ENCODE data around the gene SPEF2.

SPEF2 gene

GRCh38 chr5:35857606-35858205, 240.0 kb downstream of the SPEF2 start:
- no peak for DNase-seq

GRCh38 chr5:35859101-35859661, 241.5 kb downstream of the SPEF2 start:
- no peak for DNase-seq

DNA sequence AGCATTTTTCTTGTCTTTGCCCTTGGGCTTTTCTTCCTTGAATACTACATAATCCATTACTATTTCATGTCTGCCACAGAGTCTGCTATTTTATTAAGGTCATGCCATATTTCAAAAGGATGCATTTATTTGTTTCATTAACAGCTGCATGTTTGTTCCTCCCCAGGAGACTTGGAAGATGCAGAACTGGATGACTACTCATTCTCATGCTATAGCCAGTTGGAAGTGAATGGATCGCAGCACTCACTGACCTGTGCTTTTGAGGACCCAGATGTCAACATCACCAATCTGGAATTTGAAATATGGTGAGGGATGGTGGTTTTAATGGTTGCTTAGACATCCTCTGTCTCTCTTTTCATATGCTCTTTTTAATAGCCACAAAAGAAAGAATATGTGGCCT, 243.0 kb downstream of the SPEF2 start:
- DNase-seq = no peak

DNA sequence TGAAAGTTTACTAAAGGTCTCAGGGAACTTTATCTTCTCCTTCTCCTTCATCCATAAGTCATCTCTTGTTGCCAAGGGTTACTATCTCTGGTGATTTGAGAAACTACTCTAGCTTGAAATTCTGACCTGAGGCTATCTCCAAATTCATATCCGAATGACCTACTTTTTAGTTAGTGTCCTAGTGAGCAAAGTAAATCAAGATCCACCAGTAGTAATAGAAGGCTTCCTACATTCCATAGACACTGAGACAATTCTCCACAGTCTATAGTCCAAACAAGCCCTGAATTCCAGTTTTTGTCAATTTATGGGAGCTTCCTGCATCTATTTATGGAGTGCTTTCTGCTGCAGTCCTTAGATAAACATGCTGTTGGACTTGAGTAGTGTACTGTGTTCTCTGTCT, 244.1 kb downstream of the SPEF2 start:
- DNase-seq = no peak

DNA sequence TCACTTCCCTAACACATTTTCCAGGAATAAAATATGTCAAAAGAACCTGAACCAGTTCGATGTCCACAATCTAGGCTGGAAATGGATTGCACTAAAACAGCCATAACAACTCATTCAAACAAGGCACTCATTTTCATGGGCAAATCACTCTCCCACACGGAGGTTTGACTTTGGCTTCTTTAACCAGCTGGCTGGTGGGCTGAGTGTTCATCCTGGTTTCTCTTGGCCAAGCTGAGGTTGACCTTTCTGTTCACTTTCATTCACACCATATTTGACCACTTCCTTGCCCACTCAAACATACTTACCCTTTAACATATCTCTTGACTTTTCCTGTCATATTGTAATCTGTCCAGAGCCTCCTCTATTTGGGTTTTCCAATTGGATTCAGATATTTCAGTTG, 244.5 kb downstream of the SPEF2 start:
- DNase-seq = no peak

DNA sequence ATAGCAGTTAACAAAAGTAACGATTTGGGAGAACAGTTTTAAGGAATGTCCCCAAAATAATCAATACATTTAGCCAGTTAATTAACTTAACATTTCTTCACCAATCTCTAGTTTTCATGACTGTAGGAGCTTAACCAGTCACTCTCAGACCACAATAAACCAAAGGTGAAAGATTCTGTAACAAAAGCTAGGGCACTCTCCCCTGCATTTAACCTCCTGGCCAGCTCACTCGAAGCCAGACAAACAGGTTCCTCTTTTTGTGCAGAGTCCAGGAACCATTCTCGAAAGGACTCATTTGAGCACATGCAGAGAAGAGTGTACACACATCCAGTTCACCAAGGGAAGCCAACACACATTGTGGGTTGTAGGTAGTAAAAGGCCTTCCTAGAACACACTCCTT, 245.5 kb downstream of the SPEF2 start:
- DNase-seq = no peak

Data from RPMI8226 (cell line).